Thyroid gland (tissue), 4 donors: ENCODE measurements around the gene KCNIP4. TPM values are rescaled to one million over a fixed set of nuclear protein-coding genes. Genes with fewer than 3 reads are reported as not detected.

Experiments used
- DNase-seq, 2 donors: peaks; one replicate each; pipeline ENCODE4 v3.0.0-alpha.2; 2019
- H3K27ac ChIP-seq, 3 donors: fragments of 200-600 bp; sonication (generic); 1 replicate in 2 of 3; 2 replicates in 1 of 3; pipeline ENCODE4 v1.5.1; 2016 to 2019; ENCODE audit warnings: mild to moderate bottlenecking in 1 of 3, moderate library complexity in 1 of 3
- H3K27me3 ChIP-seq: fragments of 200-600 bp; sonication (generic); one replicate; pipeline ENCODE4 v1.5.1; 2019
- H3K36me3 ChIP-seq, 2 donors: fragments of 200-600 bp; sonication (generic); one replicate each; pipeline ENCODE4 v1.5.1; 2016 to 2019
- H3K4me1 ChIP-seq, 2 donors: fragments of 200-600 bp; sonication (generic); one replicate each; pipeline ENCODE4 v1.5.1; 2017 to 2019
- H3K4me3 ChIP-seq, 3 donors: fragments of 200-600 bp; sonication (generic); replicated peaks in 1 of 3; 1 replicate in 2 of 3; 2 replicates in 1 of 3; pipeline ENCODE4 v1.5.1; 2016; ENCODE audit warnings: mild to moderate bottlenecking in 1 of 3
- H3K9me3 ChIP-seq: fragments of 200-600 bp; sonication (generic); one replicate; pipeline ENCODE4 v1.5.1; 2017
- POLR2A ChIP-seq, 2 donors: fragments of 450-650 bp; IDR thresholded peaks; one replicate each; pipeline ENCODE4 v1.6.1; 2017; ENCODE audit warnings: antibody characterized with exemption in 2 of 2, mild to moderate bottlenecking in 2 of 2, moderate library complexity in 1 of 2
- WGBS, 2 donors: methylation state at CpG; one replicate each; pipeline ENCODE4 v1.1.5; 2017; 5-methylcytosine and 5-hydroxymethylcytosine counted together
- intact Hi-C: fragments of 100-400 bp; cut with DNase I; formaldehyde crosslinking; loops from one replicate; pipeline ENCODE4 v1.15.1; 2023
- total RNA-seq, 4 donors: library from RNA; depleted of rRNA; stranded (reverse); fragments of >200 nt; gene quantifications; one replicate each; pipeline ENCODE4 v1.2.3, GENCODE V29; 2016
- TF ChIP-seq, protein P1 (sequence below), 6 experiments: fragments of 200-600 bp in 3 of 6; fragments of 450-650 bp in 3 of 6; sonication (generic) in 3 of 6; IDR thresholded peaks; one replicate each; pipeline ENCODE4 v1.5.1; 2016 to 2019; ENCODE audit warnings: antibody characterized with exemption in 6 of 6, mild to moderate bottlenecking in 2 of 6, inconsistent platforms in 1 of 6, moderate library complexity in 1 of 6

KCNIP4 gene
- total RNA-seq, 4 donors from 2014 or later = 2.0 to 6.6 (median 4.4) TPM

DNA sequence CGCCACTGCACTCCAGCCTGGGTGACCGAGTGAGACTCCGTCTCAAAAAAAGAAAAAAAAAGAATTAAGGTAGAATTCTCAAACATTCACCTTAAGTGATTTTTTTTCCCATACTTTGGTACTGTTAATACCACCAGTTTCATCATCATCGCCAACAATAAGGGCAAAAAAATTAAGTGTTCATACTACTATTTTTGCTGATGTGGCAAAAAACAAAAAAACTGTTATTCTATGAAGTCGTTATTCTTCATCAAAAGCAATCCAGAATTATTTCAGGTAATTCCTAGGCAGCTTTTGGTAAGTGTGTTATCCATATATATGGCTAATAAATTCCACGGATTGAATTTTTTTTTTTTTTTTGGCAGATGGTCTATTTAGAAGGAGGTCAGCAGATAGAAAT lies 85.7 kb downstream of the KCNIP4 start:
- no peaks in the 10 kb centered on the region for H3K27me3 ChIP-seq
- H3K36me3 ChIP-seq = no peaks in the 10 kb centered on the region
- no peak overlapping the region for H3K27ac ChIP-seq
- TF ChIP-seq POLR2A (IDR thresholded peaks at IDR 0.05) = no peak
- TF ChIP-seq, protein P1, sequence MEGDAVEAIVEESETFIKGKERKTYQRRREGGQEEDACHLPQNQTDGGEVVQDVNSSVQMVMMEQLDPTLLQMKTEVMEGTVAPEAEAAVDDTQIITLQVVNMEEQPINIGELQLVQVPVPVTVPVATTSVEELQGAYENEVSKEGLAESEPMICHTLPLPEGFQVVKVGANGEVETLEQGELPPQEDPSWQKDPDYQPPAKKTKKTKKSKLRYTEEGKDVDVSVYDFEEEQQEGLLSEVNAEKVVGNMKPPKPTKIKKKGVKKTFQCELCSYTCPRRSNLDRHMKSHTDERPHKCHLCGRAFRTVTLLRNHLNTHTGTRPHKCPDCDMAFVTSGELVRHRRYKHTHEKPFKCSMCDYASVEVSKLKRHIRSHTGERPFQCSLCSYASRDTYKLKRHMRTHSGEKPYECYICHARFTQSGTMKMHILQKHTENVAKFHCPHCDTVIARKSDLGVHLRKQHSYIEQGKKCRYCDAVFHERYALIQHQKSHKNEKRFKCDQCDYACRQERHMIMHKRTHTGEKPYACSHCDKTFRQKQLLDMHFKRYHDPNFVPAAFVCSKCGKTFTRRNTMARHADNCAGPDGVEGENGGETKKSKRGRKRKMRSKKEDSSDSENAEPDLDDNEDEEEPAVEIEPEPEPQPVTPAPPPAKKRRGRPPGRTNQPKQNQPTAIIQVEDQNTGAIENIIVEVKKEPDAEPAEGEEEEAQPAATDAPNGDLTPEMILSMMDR (IDR thresholded peaks at IDR 0.05) = no peak
- no peaks in the 10 kb centered on the region for H3K9me3 ChIP-seq
- DNase-seq = no peak
- WGBS, 2 donors = 93 to 94% methylated on average over 6 of the region's 6 CpGs
- H3K4me3 ChIP-seq = no peak overlapping the region
- intact Hi-C loops = no loop called here
- H3K4me1 ChIP-seq = no peaks in the 10 kb centered on the region

DNA sequence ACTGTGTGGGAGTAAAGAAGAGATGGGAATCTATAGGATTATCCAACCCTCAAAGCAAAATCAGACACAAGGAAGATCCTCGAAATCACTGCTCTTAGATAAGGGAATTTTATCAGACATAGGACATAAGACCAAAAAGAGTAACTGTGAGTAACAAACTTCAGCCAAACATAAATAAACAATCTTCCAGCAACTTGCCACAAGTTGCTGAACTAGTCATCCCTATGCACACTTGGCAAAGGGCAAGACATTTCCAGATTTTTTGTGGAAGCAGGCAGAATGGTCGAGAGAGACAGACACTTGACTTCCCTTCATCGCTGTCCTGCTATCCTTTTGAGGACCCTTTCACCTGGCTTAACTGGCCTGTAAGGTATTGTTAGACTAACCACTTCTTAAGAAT lies 89.6 kb downstream of the KCNIP4 start:
- 74 to 75% methylated on average over 3 of the region's 3 CpGs for WGBS, 2 donors
- TF ChIP-seq, protein P1 (IDR thresholded peaks at IDR 0.05) = no peak
- no peak for TF ChIP-seq POLR2A (IDR thresholded peaks at IDR 0.05)

DNA sequence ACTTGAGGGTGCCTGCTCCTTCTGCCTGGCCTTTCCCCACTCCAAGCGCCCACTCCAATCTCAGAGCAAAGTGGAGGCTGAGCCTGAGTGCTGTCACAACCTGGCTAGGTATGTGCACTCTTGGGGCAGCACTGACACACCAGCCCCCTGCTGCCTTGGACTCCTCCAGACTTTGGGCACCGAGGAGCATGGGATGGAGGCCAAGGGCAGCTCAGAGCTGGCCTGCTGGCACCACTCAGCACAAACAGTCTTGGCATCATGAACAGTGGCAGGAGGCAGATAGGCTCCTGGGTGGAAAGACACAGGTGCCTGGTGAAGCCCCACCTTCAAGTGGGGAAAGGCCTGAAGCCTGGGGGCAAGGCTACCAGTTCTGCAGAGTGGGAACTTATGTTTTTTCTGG lies 91.8 kb downstream of the KCNIP4 start:
- Histone ChIP-seq H3K4me1 (no peaks in the 10 kb centered on the region), H3K36me3 (no peaks in the 10 kb centered on the region), H3K9me3 (no peaks in the 10 kb centered on the region), H3K4me3 (no peak overlapping the region), H3K27me3 (no peaks in the 10 kb centered on the region), H3K27ac (no peak overlapping the region)
- no peak for TF ChIP-seq POLR2A (IDR thresholded peaks at IDR 0.05)
- TF ChIP-seq, protein P1 (IDR thresholded peaks at IDR 0.05) = no peak
- no peak for DNase-seq
- intact Hi-C loops = no loop called here
- WGBS, 2 donors = 86 to 100% methylated on average over 1 of the region's 2 CpGs

More for the DNA sequence above, 89.6 kb downstream of the KCNIP4 start:
- Histone ChIP-seq H3K9me3 (no peaks in the 10 kb centered on the region), H3K4me1 (no peaks in the 10 kb centered on the region), H3K27me3 (no peaks in the 10 kb centered on the region), H3K4me3 (no peak overlapping the region), H3K36me3 (no peaks in the 10 kb centered on the region), H3K27ac (no peak overlapping the region)
- DNase-seq = no peak
- intact Hi-C loops = no loop called here

DNA sequence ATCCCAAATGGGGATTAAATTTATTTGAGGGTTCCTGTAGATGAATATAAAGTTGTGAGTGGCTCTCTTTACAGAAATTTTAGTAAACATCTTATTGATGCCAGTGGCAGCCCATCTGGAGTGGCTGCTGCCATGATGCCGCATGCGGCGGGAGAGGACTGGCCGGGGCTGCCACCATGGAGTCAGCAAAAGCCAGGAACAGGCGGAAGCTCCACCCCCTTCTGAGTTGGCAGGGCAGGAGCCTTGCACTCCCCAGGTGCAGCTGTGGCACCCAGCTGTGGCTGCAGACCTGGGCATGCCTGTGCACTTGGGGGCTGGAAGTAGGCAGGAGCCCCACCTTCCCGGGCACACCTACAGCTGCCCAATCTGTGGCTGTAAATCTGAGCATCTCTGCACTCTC lies 92.3 kb downstream of the KCNIP4 start:
- Histone ChIP-seq H3K27me3 (no peaks in the 10 kb centered on the region), H3K4me1 (no peaks in the 10 kb centered on the region), H3K9me3 (no peaks in the 10 kb centered on the region), H3K36me3 (no peaks in the 10 kb centered on the region), H3K27ac (no peak overlapping the region), H3K4me3 (no peak overlapping the region)
- TF ChIP-seq, protein P1 (IDR thresholded peaks at IDR 0.05) = no peak
- TF ChIP-seq POLR2A (IDR thresholded peaks at IDR 0.05) = no peak
- intact Hi-C loops = no loop called here
- no peak for DNase-seq
- WGBS, 2 donors = 65 to 78% methylated on average over 5 to 6 of the region's 6 CpGs

DNA sequence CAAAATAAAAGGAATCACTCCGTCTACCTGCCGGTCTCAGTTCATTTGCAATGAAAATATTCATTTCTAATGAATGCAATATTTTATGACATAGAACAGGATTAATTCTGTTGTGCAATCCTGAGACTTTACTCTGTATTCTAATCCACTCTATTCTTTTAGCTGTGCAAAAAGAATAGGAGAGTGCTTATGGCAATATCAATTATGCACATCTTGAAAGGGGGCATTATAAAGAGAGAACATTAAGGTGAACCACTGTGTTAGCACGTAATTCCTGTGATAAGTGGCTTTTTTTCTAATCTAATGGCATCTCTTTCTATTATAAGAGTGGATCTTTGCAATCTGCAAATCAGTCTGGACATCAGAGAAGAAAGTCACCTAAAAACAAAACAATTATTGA lies 99.5 kb downstream of the KCNIP4 start:
- Histone ChIP-seq H3K4me3 (no peak overlapping the region), H3K36me3 (no peaks in the 10 kb centered on the region), H3K27me3 (no peaks in the 10 kb centered on the region), H3K27ac (no peak overlapping the region), H3K4me1 (no peaks in the 10 kb centered on the region), H3K9me3 (no peaks in the 10 kb centered on the region)
- intact Hi-C loops = no loop called here
- DNase-seq = no peak
- TF ChIP-seq, protein P1 (IDR thresholded peaks at IDR 0.05) = no peak
- TF ChIP-seq POLR2A (IDR thresholded peaks at IDR 0.05) = no peak
- 86 to 88% methylated on average over 3 of the region's 3 CpGs for WGBS, 2 donors
